ENCODE data around the gene SARS1.
"Not testable (repeated sequence)": the region's sequence is repeated elsewhere in the genome, so short reads cannot be mapped to it uniquely, and the experiment has no call there.

The SARS1 gene

GRCh38 chr1:109176349-109176748, 37.4 kb upstream of the SARS1 start:
- H4K5ac ChIP-seq (ENCODE audit: low read length) = not testable (repeated sequence)

GRCh38 chr1:109180715-109181084, 33.0 kb upstream of the SARS1 start:
- H2BK120ac ChIP-seq (ENCODE audit: low read depth, low read length); H3K27me3 ChIP-seq (ENCODE audit: insufficient read depth, low read length, poor library complexity); H2BK5ac ChIP-seq (ENCODE audit: low read length); H3K79me1 ChIP-seq (ENCODE audit: low read length); H3K79me2 ChIP-seq (ENCODE audit: control insufficient read depth, insufficient read depth, low read length); H3K4ac ChIP-seq (ENCODE audit: low read depth, low read length); DNase-seq; H3K27ac ChIP-seq (ENCODE audit: low read depth, low read length); H3K9ac ChIP-seq (ENCODE audit: low read length); H2AK5ac ChIP-seq (ENCODE audit: low read length); H3K36me3 ChIP-seq (ENCODE audit: control insufficient read depth, insufficient read depth, low read length); H2BK15ac ChIP-seq (replicated peaks; ENCODE audit: low read depth); H3K4me1 ChIP-seq (ENCODE audit: control insufficient read depth, low read depth, low read length); H3K56ac ChIP-seq (ENCODE audit: low read length); H4K8ac ChIP-seq (ENCODE audit: low read depth, low read length); H3K18ac ChIP-seq (ENCODE audit: low read length); H4K5ac ChIP-seq (ENCODE audit: low read length); H3K23ac ChIP-seq (ENCODE audit: low read length); H3K4me2 ChIP-seq (ENCODE audit: low read length); H3K4me3 ChIP-seq (ENCODE audit: low read length): not testable (repeated sequence)
- no CpG with 5 or more reads among the region's 3 CpGs for WGBS (ENCODE audit: extremely low coverage, insufficient coverage, low lambda C conversion rate)

More at GRCh38 chr1:109176349-109176748, 37.4 kb upstream of the SARS1 start:
- H3K27me3 ChIP-seq (ENCODE audit: insufficient read depth, low read length, poor library complexity); H4K8ac ChIP-seq (ENCODE audit: low read depth, low read length); H2BK5ac ChIP-seq (ENCODE audit: low read length); H3K9ac ChIP-seq (ENCODE audit: low read length); H2AK5ac ChIP-seq (ENCODE audit: low read length); H3K4me1 ChIP-seq (ENCODE audit: control insufficient read depth, low read depth, low read length); H3K4me2 ChIP-seq (ENCODE audit: low read length); H2BK15ac ChIP-seq (replicated peaks; ENCODE audit: low read depth); H3K23ac ChIP-seq (ENCODE audit: low read length); H3K4ac ChIP-seq (ENCODE audit: low read depth, low read length); H2BK120ac ChIP-seq (ENCODE audit: low read depth, low read length); H3K56ac ChIP-seq (ENCODE audit: low read length); H3K36me3 ChIP-seq (ENCODE audit: control insufficient read depth, insufficient read depth, low read length); H3K79me2 ChIP-seq (ENCODE audit: control insufficient read depth, insufficient read depth, low read length); H3K18ac ChIP-seq (ENCODE audit: low read length); H3K27ac ChIP-seq (ENCODE audit: low read depth, low read length); DNase-seq; H3K79me1 ChIP-seq (ENCODE audit: low read length); H3K4me3 ChIP-seq (ENCODE audit: low read length): not testable (repeated sequence)
- no CpG with 5 or more reads among the region's 1 CpG for WGBS (ENCODE audit: extremely low coverage, insufficient coverage, low lambda C conversion rate)

- Histone ChIP-seq H3K79me1 (ENCODE audit: low read length) (no peaks in the 10 kb centered on the region), H3K36me3 (ENCODE audit: control insufficient read depth, insufficient read depth, low read length) (no peaks in the 10 kb centered on the region), H3K27ac (ENCODE audit: low read depth, low read length) (no peak overlapping the region), H3K23ac (ENCODE audit: low read length) (no peak overlapping the region), H3K4me1 (ENCODE audit: control insufficient read depth, low read depth, low read length) (no peaks in the 10 kb centered on the region), H3K9ac (ENCODE audit: low read length) (no peak overlapping the region), H3K4me2 (ENCODE audit: low read length) (no peak overlapping the region), H2BK120ac (ENCODE audit: low read depth, low read length) (no peak overlapping the region), H2BK15ac (replicated peaks; ENCODE audit: low read depth) (no peak overlapping the region), H4K5ac (ENCODE audit: low read length) (no peak overlapping the region), H3K18ac (ENCODE audit: low read length) (no peak overlapping the region), H4K8ac (ENCODE audit: low read depth, low read length) (no peak overlapping the region), H3K79me2 (ENCODE audit: control insufficient read depth, insufficient read depth, low read length) (no peaks in the 10 kb centered on the region), H3K4ac (ENCODE audit: low read depth, low read length) (no peak overlapping the region), H3K56ac (ENCODE audit: low read length) (no peak overlapping the region), H2BK5ac (ENCODE audit: low read length) (no peak overlapping the region), H3K27me3 (ENCODE audit: insufficient read depth, low read length, poor library complexity) (no peaks in the 10 kb centered on the region), H3K4me3 (ENCODE audit: low read length) (no peak overlapping the region), H2AK5ac (ENCODE audit: low read length) (no peak overlapping the region)
- DNase-seq = no peak
- WGBS (ENCODE audit: extremely low coverage, insufficient coverage, low lambda C conversion rate) = no CpG with 5 or more reads among the region's 4 CpGs
Observed at GRCh38 chr1:109181085-109181806, 32.5 kb upstream of the SARS1 start.

- Histone ChIP-seq H3K27me3 (ENCODE audit: insufficient read depth, low read length, poor library complexity) (no peaks in the 10 kb centered on the region), H4K5ac (ENCODE audit: low read length) (no peak overlapping the region), H3K9ac (ENCODE audit: low read length) (no peak overlapping the region), H3K36me3 (ENCODE audit: control insufficient read depth, insufficient read depth, low read length) (no peaks in the 10 kb centered on the region), H3K4me2 (ENCODE audit: low read length) (no peak overlapping the region), H3K4ac (ENCODE audit: low read depth, low read length) (no peak overlapping the region), H2BK15ac (replicated peaks; ENCODE audit: low read depth) (no peak overlapping the region), H3K56ac (ENCODE audit: low read length) (no peak overlapping the region), H2AK5ac (ENCODE audit: low read length) (no peak overlapping the region), H2BK120ac (ENCODE audit: low read depth, low read length) (no peak overlapping the region), H3K79me1 (ENCODE audit: low read length) (no peaks in the 10 kb centered on the region), H3K27ac (ENCODE audit: low read depth, low read length) (no peak overlapping the region), H4K8ac (ENCODE audit: low read depth, low read length) (no peak overlapping the region), H2BK5ac (ENCODE audit: low read length) (no peak overlapping the region), H3K4me1 (ENCODE audit: control insufficient read depth, low read depth, low read length) (no peaks in the 10 kb centered on the region), H3K79me2 (ENCODE audit: control insufficient read depth, insufficient read depth, low read length) (no peaks in the 10 kb centered on the region), H3K4me3 (ENCODE audit: low read length) (no peak overlapping the region), H3K18ac (ENCODE audit: low read length) (no peak overlapping the region), H3K23ac (ENCODE audit: low read length) (no peak overlapping the region)
- no peak for DNase-seq
- no CpG with 5 or more reads among the region's 4 CpGs for WGBS (ENCODE audit: extremely low coverage, insufficient coverage, low lambda C conversion rate)
Observed at GRCh38 chr1:109181807-109182163, 31.9 kb upstream of the SARS1 start.

- H3K79me1 ChIP-seq (ENCODE audit: low read length) = no peaks in the 10 kb centered on the region
- no peaks in the 10 kb centered on the region for H3K4me1 ChIP-seq (ENCODE audit: control insufficient read depth, low read depth, low read length)
- no CpG with 5 or more reads among the region's 3 CpGs for WGBS (ENCODE audit: extremely low coverage, insufficient coverage, low lambda C conversion rate)
- no peaks in the 10 kb centered on the region for H3K79me2 ChIP-seq (ENCODE audit: control insufficient read depth, insufficient read depth, low read length)
- H2AK5ac ChIP-seq (ENCODE audit: low read length) = no peak overlapping the region
- no peak overlapping the region for H3K4me3 ChIP-seq (ENCODE audit: low read length)
- no peak overlapping the region for H4K5ac ChIP-seq (ENCODE audit: low read length)
- H4K8ac ChIP-seq (ENCODE audit: low read depth, low read length) = no peak overlapping the region
- H3K23ac ChIP-seq (ENCODE audit: low read length) = no peak overlapping the region
- no peak overlapping the region for H3K4me2 ChIP-seq (ENCODE audit: low read length)
- H2BK15ac ChIP-seq (replicated peaks; ENCODE audit: low read depth) = no peak overlapping the region
- H3K4ac ChIP-seq (ENCODE audit: low read depth, low read length) = no peak overlapping the region
- H3K27me3 ChIP-seq (ENCODE audit: insufficient read depth, low read length, poor library complexity) = no peaks in the 10 kb centered on the region
- no peak overlapping the region for H3K9ac ChIP-seq (ENCODE audit: low read length)
- H3K56ac ChIP-seq (ENCODE audit: low read length) = no peak overlapping the region
- H3K18ac ChIP-seq (ENCODE audit: low read length) = no peak overlapping the region
- no peak overlapping the region for H2BK5ac ChIP-seq (ENCODE audit: low read length)
- no peak for DNase-seq
- no peak overlapping the region for H3K27ac ChIP-seq (ENCODE audit: low read depth, low read length)
- H2BK120ac ChIP-seq (ENCODE audit: low read depth, low read length) = no peak overlapping the region
- no peaks in the 10 kb centered on the region for H3K36me3 ChIP-seq (ENCODE audit: control insufficient read depth, insufficient read depth, low read length)
Observed at GRCh38 chr1:109183058-109183738, 30.5 kb upstream of the SARS1 start.

- no peak overlapping the region for H2BK5ac ChIP-seq (ENCODE audit: low read length)
- no peaks in the 10 kb centered on the region for H3K79me2 ChIP-seq (ENCODE audit: control insufficient read depth, insufficient read depth, low read length)
- H3K56ac ChIP-seq (ENCODE audit: low read length) = no peak overlapping the region
- H2BK15ac ChIP-seq (replicated peaks; ENCODE audit: low read depth) = no peak overlapping the region
- H3K27ac ChIP-seq (ENCODE audit: low read depth, low read length) = no peak overlapping the region
- no peak overlapping the region for H4K8ac ChIP-seq (ENCODE audit: low read depth, low read length)
- no peaks in the 10 kb centered on the region for H3K79me1 ChIP-seq (ENCODE audit: low read length)
- no peak overlapping the region for H4K5ac ChIP-seq (ENCODE audit: low read length)
- whole genome bisulfite sequencing (ENCODE audit: extremely low coverage, insufficient coverage, low lambda C conversion rate) = no CpG with 5 or more reads among the region's 7 CpGs
- no peak overlapping the region for H3K9ac ChIP-seq (ENCODE audit: low read length)
- no peaks in the 10 kb centered on the region for H3K27me3 ChIP-seq (ENCODE audit: insufficient read depth, low read length, poor library complexity)
- no peaks in the 10 kb centered on the region for H3K4me1 ChIP-seq (ENCODE audit: control insufficient read depth, low read depth, low read length)
- no peak overlapping the region for H2BK120ac ChIP-seq (ENCODE audit: low read depth, low read length)
- DNase-seq = no peak
- H3K4me2 ChIP-seq (ENCODE audit: low read length) = no peak overlapping the region
- H3K36me3 ChIP-seq (ENCODE audit: control insufficient read depth, insufficient read depth, low read length) = no peaks in the 10 kb centered on the region
- H3K4me3 ChIP-seq (ENCODE audit: low read length) = no peak overlapping the region
- no peak overlapping the region for H3K23ac ChIP-seq (ENCODE audit: low read length)
- no peak overlapping the region for H3K4ac ChIP-seq (ENCODE audit: low read depth, low read length)
- no peak overlapping the region for H2AK5ac ChIP-seq (ENCODE audit: low read length)
- H3K18ac ChIP-seq (ENCODE audit: low read length) = no peak overlapping the region
Observed at GRCh38 chr1:109184687-109185086, 29.0 kb upstream of the SARS1 start.

Measured in mesendoderm (in vitro differentiated cells).